Kidney (tissue), 14 donors: Measurements from ENCODE around the gene PPP1R13L. TPM values are rescaled to one million over a fixed set of nuclear protein-coding genes. Genes with fewer than 3 reads are reported as not detected.

Experiments used
- DNase-seq, 5 donors: peaks; one replicate each; pipeline ENCODE4 v3.0.0-alpha.2; 2013 to 2020
- FAIRE-seq: peaks from 2 replicates; lab custom pipeline; 2012; peaks lifted over from hg19 to GRCh38; lab: Jason Lieb, UNC
- H3K27ac ChIP-seq, 2 donors: one replicate each; pipeline ENCODE4 v1.7.0; 2013; ENCODE audit warnings: low read depth in 2 of 2, low read length in 2 of 2, inconsistent platforms in 1 of 2
- H3K27me3 ChIP-seq: one replicate; pipeline ENCODE4 v1.7.1; 2013; ENCODE audit warnings: low read length, inconsistent platforms; ENCODE audit not compliant: control insufficient read depth, insufficient read depth
- H3K36me3 ChIP-seq, 3 donors: one replicate each; pipeline versions ENCODE4 v1.7.0 to v1.7.1; 2013; ENCODE audit warnings: low read length in 3 of 3, control low read depth in 1 of 3, inconsistent platforms in 1 of 3; ENCODE audit not compliant: insufficient read depth in 3 of 3, control insufficient read depth in 2 of 3
- H3K4me1 ChIP-seq, 3 donors: one replicate each; pipeline versions ENCODE4 v1.7.0 to v1.7.1; 2013; ENCODE audit warnings: low read length in 3 of 3, inconsistent platforms in 1 of 3, low read depth in 1 of 3; ENCODE audit not compliant: control insufficient read depth in 2 of 3, insufficient read depth in 2 of 3
- H3K4me3 ChIP-seq, 3 donors: one replicate each; pipeline versions ENCODE4 v1.7.0 to v1.8.1; 2013; ENCODE audit warnings: low read length in 3 of 3, control low read depth in 1 of 3, inconsistent platforms in 1 of 3
- H3K9ac ChIP-seq, 3 donors: one replicate each; pipeline versions ENCODE4 v1.7.0 to v1.7.1; 2013; ENCODE audit warnings: low read length in 3 of 3, control low read depth in 1 of 3, inconsistent platforms in 1 of 3
- H3K9me3 ChIP-seq, 3 donors: one replicate each; pipeline versions ENCODE4 v1.7.0 to v1.7.1; 2013; ENCODE audit warnings: low read length in 3 of 3, control low read depth in 1 of 3, inconsistent platforms in 1 of 3; ENCODE audit not compliant: control insufficient read depth in 2 of 3, insufficient read depth in 1 of 3
- CTCF ChIP-seq: IDR thresholded peaks from 3 replicates; pipeline ENCODE4 v1.5.1; 2012; ENCODE audit warnings: mild to moderate bottlenecking, moderate library complexity, borderline replicate concordance; ENCODE audit not compliant: insufficient read depth; ENCODE audit errors: extremely low read depth
- intact Hi-C: fragments of 100-400 bp; cut with DNase I; formaldehyde crosslinking; loops from one replicate; pipeline ENCODE4 v1.11.1; 2022
- microRNA-seq: library from miRNA; unstranded; fragments of <30 nt; microRNA quantifications from one replicate; pipeline ENCODE4 v1.2.0, GENCODE V29; 2020
- polyA plus RNA-seq: library from polyadenylated mRNA; stranded (reverse); fragments of 350-450 nt; fragmentation: Illumina TruSeq; extraction: RNeasy Lipid Tissue Mini Kit (QIAGEN cat#74804); gene quantifications from one replicate; pipeline ENCODE4 v1.2.3, GENCODE V29; 2014; ENCODE audit warnings: low read depth, low replicate concordance; ENCODE audit not compliant: insufficient read depth
- total RNA-seq: library from RNA; stranded (reverse); fragmentation: NEBNext Ultra II Directional; extraction: Animal tissue kit (Norgen Biotek cat#: 25700); gene quantifications from one replicate; pipeline ENCODE4 v1.2.1, GENCODE V29; 2021
- donor health status: control.
- donor health status: control.
- donor health status: control.
- donor health status: control.
- donor health status: control.
- donor health status: DM: yes; HTN: yes; CAD: no.
- donor health status: Normal renal cell carcinoma (clear cell type).

The PPP1R13L gene
- total and polyA plus RNA-seq, 2 donors from 2014 or later: 21.4 to 32.4 TPM

- H3K9me3 ChIP-seq: no peaks in the 10 kb centered on the region
- FAIRE-seq: no peak
- H3K27me3 ChIP-seq: no peaks in the 10 kb centered on the region
- no peak for TF ChIP-seq CTCF
- no peak overlapping the region for H3K9ac ChIP-seq
- no peak overlapping the region for H3K4me3 ChIP-seq
- DNase-seq: no peak
- H3K36me3 ChIP-seq: no peaks in the 10 kb centered on the region
- intact Hi-C loops: no loop called here
- no peak overlapping the region for H3K27ac ChIP-seq
- H3K4me1 ChIP-seq: peaks cover 0 to 3% (median 0%) of the 10 kb centered on the region in 3 donors
Observed at GRCh38 chr19:45333609-45334303, 71.1 kb downstream of the PPP1R13L start.

- intact Hi-C loops: no loop called here
- no peak for DNase-seq
- Histone ChIP-seq H3K9ac (no peak overlapping the region), H3K9me3 (no peaks in the 10 kb centered on the region), H3K36me3 (no peaks in the 10 kb centered on the region), H3K27ac (no peak overlapping the region), H3K4me1 (no peaks in the 10 kb centered on the region), H3K27me3 (no peaks in the 10 kb centered on the region), H3K4me3 (no peak overlapping the region)
- no peak for FAIRE-seq
- TF ChIP-seq CTCF: no peak
Observed at GRCh38 chr19:45331411-45331810, 73.5 kb downstream of the PPP1R13L start.

Small RNA genes lying within 50 kb of the gene (microRNA-seq; reads per million reads assigned to microRNA genes)
- not detected for gene MIR6088

Other genes with a start within 250 kb of the PPP1R13L start
- gene NKPD1, start 244.1 kb downstream of the PPP1R13L start, total RNA-seq: 0.09 TPM
- not detected for gene NKPD1, start 244.1 kb downstream of the PPP1R13L start, polyA plus RNA-seq
- gene TRAPPC6A, start 226.8 kb downstream of the PPP1R13L start, total RNA-seq: 37.2 TPM
- gene TRAPPC6A, start 226.8 kb downstream of the PPP1R13L start, polyA plus RNA-seq: 123 TPM
- 13.2 TPM for gene BLOC1S3, start 226.3 kb downstream of the PPP1R13L start, total RNA-seq
- gene BLOC1S3, start 226.3 kb downstream of the PPP1R13L start, polyA plus RNA-seq: 5.2 TPM
- 19.0 TPM for gene EXOC3L2, start 159.7 kb downstream of the PPP1R13L start, total RNA-seq
- gene EXOC3L2, start 159.7 kb downstream of the PPP1R13L start, polyA plus RNA-seq: 15.4 TPM
- gene MARK4, start 153.8 kb downstream of the PPP1R13L start, total RNA-seq: 29.7 TPM
- gene MARK4, start 153.8 kb downstream of the PPP1R13L start, polyA plus RNA-seq: 13.6 TPM
- not detected for gene CKM, start 82.2 kb downstream of the PPP1R13L start, total RNA-seq
- 1.3 TPM for gene CKM, start 82.2 kb downstream of the PPP1R13L start, polyA plus RNA-seq
- 3.3 TPM for gene KLC3, start 64.3 kb downstream of the PPP1R13L start, total RNA-seq
- 4.5 TPM for gene KLC3, start 64.3 kb downstream of the PPP1R13L start, polyA plus RNA-seq
- 19.0 TPM for gene ERCC2, start 34.5 kb downstream of the PPP1R13L start, total RNA-seq
- 16.7 TPM for gene ERCC2, start 34.5 kb downstream of the PPP1R13L start, polyA plus RNA-seq
- gene POLR1G, start 1.6 kb upstream of the PPP1R13L start, total RNA-seq: 3.9 TPM
- 2.4 TPM for gene POLR1G, start 1.6 kb upstream of the PPP1R13L start, polyA plus RNA-seq
- gene ERCC1, start 18.8 kb upstream of the PPP1R13L start, total RNA-seq: 60.8 TPM
- gene ERCC1, start 18.8 kb upstream of the PPP1R13L start, polyA plus RNA-seq: 107 TPM
- gene FOSB, start 62.9 kb upstream of the PPP1R13L start, total RNA-seq: 0.98 TPM
- 0.73 TPM for gene FOSB, start 62.9 kb upstream of the PPP1R13L start, polyA plus RNA-seq
- gene RTN2, start 92.0 kb upstream of the PPP1R13L start, total RNA-seq: 7.3 TPM
- gene RTN2, start 92.0 kb upstream of the PPP1R13L start, polyA plus RNA-seq: 8.2 TPM
- 2.2 TPM for gene PPM1N, start 93.4 kb upstream of the PPP1R13L start, total RNA-seq
- 0.69 TPM for gene PPM1N, start 93.4 kb upstream of the PPP1R13L start, polyA plus RNA-seq
- gene VASP, start 102.4 kb upstream of the PPP1R13L start, total RNA-seq: 105 TPM
- 36.3 TPM for gene VASP, start 102.4 kb upstream of the PPP1R13L start, polyA plus RNA-seq
- gene OPA3, start 179.7 kb upstream of the PPP1R13L start, total RNA-seq: 19.1 TPM
- 8.1 TPM for gene OPA3, start 179.7 kb upstream of the PPP1R13L start, polyA plus RNA-seq
- 9.7 TPM for gene GPR4, start 197.1 kb upstream of the PPP1R13L start, total RNA-seq
- gene GPR4, start 197.1 kb upstream of the PPP1R13L start, polyA plus RNA-seq: 6.8 TPM
- gene EML2, start 234.3 kb upstream of the PPP1R13L start, total RNA-seq: 93.8 TPM
- 36.6 TPM for gene EML2, start 234.3 kb upstream of the PPP1R13L start, polyA plus RNA-seq